A673 (cell line): ENCODE results near the gene DLGAP1.

Experiments
- CTCF ChIP-seq: fragments of 300-800, 200-600 bp; sonication (generic); conservative IDR thresholded peaks from 2 replicates; pipeline ENCODE4 v1.5.1; 2017; ENCODE audit warnings: low read depth, mild to moderate bottlenecking, antibody characterized with exemption, low read length, moderate library complexity, mixed read lengths
- EZH2 ChIP-seq: fragments of 200-600 bp; sonication (generic); IDR thresholded peaks from 2 replicates; pipeline ENCODE4 v1.6.1; 2017; ENCODE audit warnings: borderline replicate concordance, low read depth, mild to moderate bottlenecking, mixed read lengths, antibody characterized with exemption, low read length; ENCODE audit not compliant: poor library complexity, severe bottlenecking

- TF ChIP-seq CTCF = no peak
- no peak for TF ChIP-seq EZH2
These were observed 85.4 kb downstream of the DLGAP1 start for GRCh38 chr18:4369705-4370104.
